Karpas-422 (cell line): ENCODE data around the gene CNTNAP2. TPM values are rescaled to one million over a fixed set of nuclear protein-coding genes. Genes with fewer than 3 reads are reported as not detected.

Source experiments
- DNase-seq: peaks from one replicate; pipeline ENCODE4 v3.0.0-alpha.2; 2015
- H2AFZ ChIP-seq: fragments of 200-600 bp; sonication (generic); 2 replicates; pipeline ENCODE4 v1.6.1; 2014; ENCODE audit warnings: antibody characterized with exemption, low read length, mixed read lengths
- H3K27ac ChIP-seq: fragments of 200-600 bp; sonication (generic); 2 replicates; pipeline ENCODE4 v1.5.1; 2014; ENCODE audit warnings: mild to moderate bottlenecking, low read length, moderate library complexity
- H3K27me3 ChIP-seq: fragments of 200-600 bp; sonication (generic); 2 replicates; pipeline ENCODE4 v1.6.1; 2014; ENCODE audit warnings: low read length, mixed read lengths
- H3K36me3 ChIP-seq: fragments of 200-600 bp; sonication (generic); 2 replicates; pipeline ENCODE4 v1.6.1; 2014; ENCODE audit warnings: low read length, mixed read lengths; ENCODE audit not compliant: insufficient read depth
- H3K4me1 ChIP-seq: fragments of 200-600 bp; sonication (generic); 2 replicates; pipeline ENCODE4 v1.6.1; 2014; ENCODE audit warnings: mild to moderate bottlenecking, low read length, mixed read lengths
- H3K4me2 ChIP-seq: fragments of 200-600 bp; sonication (generic); 2 replicates; pipeline ENCODE4 v1.6.1; 2014; ENCODE audit warnings: low read length, low read depth, mild to moderate bottlenecking; ENCODE audit not compliant: poor library complexity, severe bottlenecking
- H3K4me3 ChIP-seq: fragments of 200-600 bp; sonication (generic); 2 replicates; pipeline ENCODE4 v1.5.1; 2014; ENCODE audit warnings: mild to moderate bottlenecking, antibody characterized with exemption, low read length, mixed read lengths
- H3K79me2 ChIP-seq: fragments of 200-600 bp; sonication (generic); 2 replicates; pipeline ENCODE4 v1.6.1; 2014; ENCODE audit warnings: mild to moderate bottlenecking, low read length, mixed read lengths
- H3K9ac ChIP-seq: fragments of 200-600 bp; sonication (generic); 2 replicates; pipeline ENCODE4 v1.6.0; 2014; ENCODE audit warnings: low read length
- H3K9me2 ChIP-seq: fragments of 200-600 bp; sonication (generic), shearing (Covaris generic); replicated peaks from 2 replicates; pipeline ENCODE4 v1.6.0; 2014; ENCODE audit warnings: mild to moderate bottlenecking, low read length, moderate library complexity; ENCODE audit not compliant: insufficient read depth
- H3K9me3 ChIP-seq: fragments of 300-700, 200-600 bp; sonication (generic); 2 replicates; pipeline ENCODE4 v1.6.1; 2014; ENCODE audit warnings: low read length, mixed read lengths
- H4K20me1 ChIP-seq: fragments of 200-600 bp; sonication (generic); 2 replicates; pipeline ENCODE4 v1.6.1; 2014; ENCODE audit warnings: mild to moderate bottlenecking, antibody characterized with exemption, low read length, low read depth; ENCODE audit not compliant: insufficient read depth
- total RNA-seq: library from RNA; depleted of rRNA; stranded (reverse); fragments of >200 nt; shearing (Covaris generic); gene quantifications from 2 replicates; pipeline ENCODE4 v1.2.3, GENCODE V29; 2014; ENCODE audit warnings: low replicate concordance

Gene CNTNAP2
- total RNA-seq, 1 experiment from 2014 or later, result not detected

DNA sequence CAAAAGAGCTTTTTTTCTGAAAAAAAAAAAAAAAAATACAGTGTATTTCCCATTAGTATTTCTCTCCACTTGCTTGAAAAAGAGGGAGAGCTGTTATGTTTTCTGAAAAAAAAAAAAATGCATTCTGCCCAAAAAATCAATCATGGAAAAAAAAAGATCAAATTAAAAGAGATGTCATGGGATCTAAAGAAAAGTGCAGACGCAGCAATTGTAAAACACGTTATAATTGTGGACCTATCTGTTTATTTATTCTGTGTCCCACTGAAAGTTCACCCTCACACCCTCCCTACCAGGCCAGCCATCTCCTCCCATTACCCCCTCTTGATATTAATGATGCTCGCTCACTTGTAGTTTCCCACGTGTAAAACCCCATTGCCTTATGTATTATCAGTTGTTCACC lies 1800.0 kb downstream of the CNTNAP2 start:
- H3K36me3 ChIP-seq, result no peaks in the 10 kb centered on the region
- no peak for DNase-seq

DNA sequence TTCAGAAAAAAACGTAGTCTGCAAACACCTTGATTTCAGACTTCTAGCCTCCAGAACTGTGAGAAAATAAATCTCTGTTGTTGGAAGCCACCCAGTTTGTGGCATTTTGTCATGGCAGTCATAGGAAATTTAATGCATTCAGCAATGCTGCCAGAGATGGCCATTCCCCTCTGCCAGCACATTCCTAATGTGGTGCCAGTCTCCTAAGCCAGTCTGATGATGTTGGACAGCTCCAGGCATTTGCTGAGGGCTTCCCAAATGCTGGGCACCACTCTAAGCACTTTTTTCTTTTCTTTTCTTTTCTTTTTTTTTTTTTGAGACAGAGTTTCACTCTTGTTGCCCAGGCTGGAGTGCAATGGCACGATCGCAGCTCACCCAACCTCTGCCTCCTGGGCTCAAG lies 1807.2 kb downstream of the CNTNAP2 start:
- no peak overlapping the region for H3K27ac ChIP-seq
- no peaks in the 10 kb centered on the region for H3K4me1 ChIP-seq
- no peaks in the 10 kb centered on the region for H3K9me3 ChIP-seq
- no peaks in the 10 kb centered on the region for H3K36me3 ChIP-seq
- H3K27me3 ChIP-seq, result no peaks in the 10 kb centered on the region
- H3K79me2 ChIP-seq, result no peaks in the 10 kb centered on the region
- H3K4me3 ChIP-seq, result no peak overlapping the region
- H3K9me2 ChIP-seq, result no peaks in the 10 kb centered on the region
- H2AFZ ChIP-seq, result no peak overlapping the region
- DNase-seq, result no peak
- H3K4me2 ChIP-seq, result no peak overlapping the region
- H4K20me1 ChIP-seq, result no peaks in the 10 kb centered on the region
- no peak overlapping the region for H3K9ac ChIP-seq

More for the DNA sequence above, 1800.0 kb downstream of the CNTNAP2 start:
- Histone ChIP-seq H4K20me1 (no peaks in the 10 kb centered on the region), H3K4me1 (no peaks in the 10 kb centered on the region), H3K27ac (no peak overlapping the region), H2AFZ (no peak overlapping the region), H3K9me3 (0 out of 2 replicates have a peak, but pooled peaks cover 3% of the 10 kb centered on the region), H3K4me3 (no peak overlapping the region), H3K4me2 (no peak overlapping the region), H3K9ac (no peak overlapping the region), H3K9me2 (no peaks in the 10 kb centered on the region), H3K27me3 (no peaks in the 10 kb centered on the region), H3K79me2 (no peaks in the 10 kb centered on the region)

- Histone ChIP-seq H3K9me3 (peaks cover 6% of the 10 kb centered on the region; the same call in 1 of the 2 replicates), H3K27me3 (no peaks in the 10 kb centered on the region)
- DNase-seq, result no peak
Observed at GRCh38 chr7:147937428-147937827, 1820.8 kb downstream of the CNTNAP2 start.

DNA sequence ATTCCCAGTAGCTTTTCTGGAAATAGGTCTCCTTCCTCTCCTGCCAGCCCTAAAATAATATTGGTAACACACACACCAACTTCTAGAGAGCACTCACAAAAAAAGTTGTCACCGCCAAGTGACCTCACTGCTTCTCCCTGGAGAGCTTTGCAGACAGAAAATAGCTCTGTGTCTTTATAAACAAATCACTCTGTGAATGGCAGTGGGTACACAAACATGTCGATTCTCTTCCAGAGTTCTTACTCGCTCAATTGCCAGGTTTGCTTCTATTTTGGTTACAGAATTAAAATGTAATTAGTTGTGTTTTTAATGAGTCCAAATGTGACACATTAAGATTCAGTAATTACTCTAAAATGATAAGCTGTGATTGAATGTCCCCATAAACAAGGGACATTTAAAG lies 1824.8 kb downstream of the CNTNAP2 start:
- no peaks in the 10 kb centered on the region for H3K4me1 ChIP-seq
- no peaks in the 10 kb centered on the region for H3K9me2 ChIP-seq
- H4K20me1 ChIP-seq, result no peaks in the 10 kb centered on the region

More at GRCh38 chr7:147937428-147937827, 1820.8 kb downstream of the CNTNAP2 start:
- Histone ChIP-seq H3K4me1 (no peaks in the 10 kb centered on the region), H2AFZ (no peak overlapping the region), H3K9ac (no peak overlapping the region), H3K4me2 (no peak overlapping the region), H3K4me3 (no peak overlapping the region), H3K27ac (no peak overlapping the region), H3K9me2 (no peaks in the 10 kb centered on the region), H4K20me1 (no peaks in the 10 kb centered on the region), H3K79me2 (no peaks in the 10 kb centered on the region), H3K36me3 (no peaks in the 10 kb centered on the region)

GRCh38 chr7:147944321-147944720 lies 1827.7 kb downstream of the CNTNAP2 start:
- Histone ChIP-seq H4K20me1 (no peaks in the 10 kb centered on the region), H3K4me3 (no peak overlapping the region), H3K4me1 (no peaks in the 10 kb centered on the region), H3K4me2 (no peak overlapping the region), H3K9ac (no peak overlapping the region), H3K9me3 (no peaks in the 10 kb centered on the region), H3K36me3 (no peaks in the 10 kb centered on the region), H3K27ac (no peak overlapping the region), H3K79me2 (no peaks in the 10 kb centered on the region), H3K27me3 (no peaks in the 10 kb centered on the region), H2AFZ (no peak overlapping the region), H3K9me2 (no peaks in the 10 kb centered on the region)
- no peak for DNase-seq

More for the DNA sequence above, 1824.8 kb downstream of the CNTNAP2 start:
- Histone ChIP-seq H2AFZ (no peak overlapping the region), H3K4me2 (no peak overlapping the region), H3K9ac (no peak overlapping the region), H3K79me2 (no peaks in the 10 kb centered on the region), H3K27ac (no peak overlapping the region), H3K9me3 (peaks cover 2% of the 10 kb centered on the region; the same call in 1 of the 2 replicates), H3K36me3 (no peaks in the 10 kb centered on the region), H3K4me3 (no peak overlapping the region), H3K27me3 (no peaks in the 10 kb centered on the region)
- DNase-seq, result no peak

DNA sequence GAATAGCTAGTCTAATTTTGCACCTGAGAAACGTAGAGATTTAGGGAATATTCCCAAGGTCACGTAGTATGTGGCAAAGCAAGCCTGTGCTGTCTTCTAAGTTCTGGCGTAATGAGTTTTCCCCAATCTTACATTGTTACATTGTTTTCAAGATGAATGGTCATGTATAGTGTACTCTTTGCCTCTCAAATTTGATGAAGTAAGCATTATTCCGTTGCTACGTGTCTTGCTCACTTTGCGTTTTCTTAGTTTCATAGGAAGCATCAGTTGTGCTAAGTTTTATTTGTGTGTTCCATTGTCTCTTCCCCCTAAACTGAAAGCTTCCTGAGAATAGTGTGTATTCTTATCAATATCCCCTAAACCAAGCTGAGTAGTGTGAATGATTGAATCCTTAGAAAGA lies 1836.3 kb downstream of the CNTNAP2 start:
- Histone ChIP-seq H3K79me2 (no peaks in the 10 kb centered on the region), H4K20me1 (no peaks in the 10 kb centered on the region), H3K4me2 (no peak overlapping the region), H3K9me2 (no peaks in the 10 kb centered on the region), H3K36me3 (no peaks in the 10 kb centered on the region), H3K9me3 (no peaks in the 10 kb centered on the region), H3K9ac (no peak overlapping the region), H3K27ac (no peak overlapping the region), H3K4me1 (no peaks in the 10 kb centered on the region), H3K27me3 (no peaks in the 10 kb centered on the region), H2AFZ (no peak overlapping the region), H3K4me3 (no peak overlapping the region)
- no peak for DNase-seq

GRCh38 chr7:147968046-147968610 lies 1851.5 kb downstream of the CNTNAP2 start:
- no peak for DNase-seq
- Histone ChIP-seq H3K9me2 (no peaks in the 10 kb centered on the region; the same call in 1 of the 2 replicates), H3K4me2 (no peak overlapping the region), H3K4me3 (no peak overlapping the region), H3K27me3 (no peaks in the 10 kb centered on the region), H3K9ac (no peak overlapping the region), H3K4me1 (no peaks in the 10 kb centered on the region), H3K9me3 (no peaks in the 10 kb centered on the region), H3K79me2 (no peaks in the 10 kb centered on the region), H3K27ac (no peak overlapping the region), H2AFZ (no peak overlapping the region), H4K20me1 (no peaks in the 10 kb centered on the region), H3K36me3 (no peaks in the 10 kb centered on the region)

DNA sequence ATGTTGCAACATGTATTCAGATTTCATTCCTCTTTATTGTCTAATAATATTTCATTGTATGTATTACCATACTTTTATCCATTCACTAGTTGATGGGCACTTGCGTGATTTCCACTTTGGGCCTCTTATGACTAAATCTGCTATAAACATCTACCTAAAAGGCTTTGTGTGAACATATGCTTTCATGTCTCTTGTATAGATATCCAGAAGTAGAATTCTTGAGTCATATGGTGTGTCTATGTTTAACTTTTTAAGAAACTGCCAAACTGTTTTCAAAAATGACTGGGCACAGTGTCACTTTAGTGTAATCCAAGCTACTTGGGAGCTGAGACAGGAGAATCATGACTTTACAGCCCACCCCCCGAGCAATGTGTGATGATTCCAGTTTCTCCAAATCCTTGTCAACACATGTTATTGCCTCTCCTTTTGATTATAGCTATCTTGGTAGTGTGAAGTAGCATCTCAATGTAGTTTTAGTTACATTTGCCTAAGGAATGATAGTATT lies 1855.1 kb downstream of the CNTNAP2 start:
- Histone ChIP-seq H4K20me1 (no peaks in the 10 kb centered on the region), H3K27me3 (no peaks in the 10 kb centered on the region), H3K9me2 (no peaks in the 10 kb centered on the region), H3K9ac (no peak overlapping the region), H3K4me2 (no peak overlapping the region), H3K79me2 (no peaks in the 10 kb centered on the region), H3K27ac (no peak overlapping the region), H3K9me3 (no peaks in the 10 kb centered on the region), H3K4me1 (no peaks in the 10 kb centered on the region), H3K36me3 (no peaks in the 10 kb centered on the region), H3K4me3 (no peak overlapping the region), H2AFZ (no peak overlapping the region)
- DNase-seq, result no peak
